PFSK-1 (cell line): ENCODE results near the gene MUC22.

Source experiments
- FOXP2 ChIP-seq: optimal IDR thresholded peaks from 2 replicates; pipeline ENCODE3; 2011; ENCODE audit warnings: borderline replicate concordance, control low read depth, inconsistent platforms; ENCODE audit not compliant: insufficient read depth; ENCODE audit errors: extremely low read length, extremely low read depth
- POLR2AphosphoS5 ChIP-seq: IDR thresholded peaks from 2 replicates; pipeline ENCODE4 v1.6.1; 2012; ENCODE audit warnings: low read depth, mild to moderate bottlenecking, control low read depth, low read length, moderate library complexity
- SIN3A ChIP-seq: IDR thresholded peaks from 2 replicates; pipeline ENCODE4 v1.6.1; 2012; ENCODE audit warnings: mild to moderate bottlenecking, low read length, moderate library complexity, borderline replicate concordance; ENCODE audit not compliant: insufficient read depth
- TAF1 ChIP-seq: IDR thresholded peaks from 2 replicates; pipeline ENCODE4 v1.6.1; 2012; ENCODE audit warnings: low read length, control low read depth, borderline replicate concordance; ENCODE audit not compliant: insufficient read depth
- TF ChIP-seq, protein P1 (sequence below), 2 experiments: IDR thresholded peaks; 2 replicates each; pipeline versions ENCODE4 v1.6.1 to v1.8.0; 2011 to 2012; ENCODE audit warnings: low read depth in 2 of 2, low read length in 2 of 2, control low read depth in 1 of 2, inconsistent platforms in 1 of 2, mild to moderate bottlenecking in 1 of 2, moderate library complexity in 1 of 2; ENCODE audit not compliant: insufficient read depth in 1 of 2

DNA sequence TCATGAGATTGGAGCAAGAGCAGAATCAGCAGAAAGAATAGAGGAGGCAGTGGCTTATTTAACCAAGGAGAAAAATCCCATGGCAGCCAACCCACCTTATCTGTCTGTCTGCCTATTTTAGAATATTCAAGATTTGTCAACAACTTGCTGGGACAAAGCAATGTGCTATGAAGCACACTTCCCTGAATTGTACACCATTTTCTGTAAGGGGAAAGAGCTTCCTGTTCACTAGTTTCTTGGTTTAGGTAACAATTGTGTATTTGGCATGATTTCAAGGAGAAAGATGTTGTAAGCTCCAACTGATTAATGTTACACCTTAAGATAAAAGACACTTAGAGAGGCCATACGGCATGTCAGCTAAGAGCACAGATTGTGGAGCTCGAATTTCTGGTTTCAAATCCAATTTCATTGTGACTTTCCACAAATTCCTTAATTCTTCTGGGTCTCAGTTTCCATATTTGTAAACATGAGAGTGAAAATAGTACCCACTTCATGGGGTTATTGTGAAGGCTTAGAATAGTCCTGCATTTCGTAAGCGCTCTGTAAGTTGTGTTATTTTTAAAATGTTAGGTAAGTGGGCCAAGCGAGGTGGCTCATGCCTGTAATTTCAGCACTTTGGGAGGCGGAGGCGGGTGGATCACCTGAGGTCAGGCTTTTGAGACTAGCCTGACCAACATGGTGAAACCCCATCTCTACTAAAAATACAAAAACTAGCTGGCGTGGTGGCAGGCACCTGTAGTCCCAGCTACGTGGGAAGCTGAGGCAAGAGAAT lies 4.8 kb upstream of the MUC22 start:
- TF ChIP-seq POLR2AphosphoS5 (no peak), SIN3A (no peak), TAF1 (no peak), FOXP2 (no peak)
- TF ChIP-seq, protein P1, sequence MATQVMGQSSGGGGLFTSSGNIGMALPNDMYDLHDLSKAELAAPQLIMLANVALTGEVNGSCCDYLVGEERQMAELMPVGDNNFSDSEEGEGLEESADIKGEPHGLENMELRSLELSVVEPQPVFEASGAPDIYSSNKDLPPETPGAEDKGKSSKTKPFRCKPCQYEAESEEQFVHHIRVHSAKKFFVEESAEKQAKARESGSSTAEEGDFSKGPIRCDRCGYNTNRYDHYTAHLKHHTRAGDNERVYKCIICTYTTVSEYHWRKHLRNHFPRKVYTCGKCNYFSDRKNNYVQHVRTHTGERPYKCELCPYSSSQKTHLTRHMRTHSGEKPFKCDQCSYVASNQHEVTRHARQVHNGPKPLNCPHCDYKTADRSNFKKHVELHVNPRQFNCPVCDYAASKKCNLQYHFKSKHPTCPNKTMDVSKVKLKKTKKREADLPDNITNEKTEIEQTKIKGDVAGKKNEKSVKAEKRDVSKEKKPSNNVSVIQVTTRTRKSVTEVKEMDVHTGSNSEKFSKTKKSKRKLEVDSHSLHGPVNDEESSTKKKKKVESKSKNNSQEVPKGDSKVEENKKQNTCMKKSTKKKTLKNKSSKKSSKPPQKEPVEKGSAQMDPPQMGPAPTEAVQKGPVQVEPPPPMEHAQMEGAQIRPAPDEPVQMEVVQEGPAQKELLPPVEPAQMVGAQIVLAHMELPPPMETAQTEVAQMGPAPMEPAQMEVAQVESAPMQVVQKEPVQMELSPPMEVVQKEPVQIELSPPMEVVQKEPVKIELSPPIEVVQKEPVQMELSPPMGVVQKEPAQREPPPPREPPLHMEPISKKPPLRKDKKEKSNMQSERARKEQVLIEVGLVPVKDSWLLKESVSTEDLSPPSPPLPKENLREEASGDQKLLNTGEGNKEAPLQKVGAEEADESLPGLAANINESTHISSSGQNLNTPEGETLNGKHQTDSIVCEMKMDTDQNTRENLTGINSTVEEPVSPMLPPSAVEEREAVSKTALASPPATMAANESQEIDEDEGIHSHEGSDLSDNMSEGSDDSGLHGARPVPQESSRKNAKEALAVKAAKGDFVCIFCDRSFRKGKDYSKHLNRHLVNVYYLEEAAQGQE (IDR thresholded peaks at IDR 0.05; ENCODE audit: insufficient read depth in 1 of 2, low read depth in 2 of 2, low read length in 2 of 2): no peak
